Mesendoderm (in vitro differentiated cells): ENCODE measurements around the gene TNFRSF1B.

Source experiments
- DNase-seq: peaks from one replicate; pipeline ENCODE4 v3.0.0; 2013
- H2AK5ac ChIP-seq: 2 replicates; pipeline ENCODE4 v1.6.1; 2013; ENCODE audit warnings: low read length, inconsistent platforms
- H2BK120ac ChIP-seq: 2 replicates; pipeline ENCODE4 v1.6.1; 2013; ENCODE audit warnings: low read depth, mild to moderate bottlenecking, low read length, moderate library complexity, mixed read lengths
- H2BK15ac ChIP-seq: replicated peaks from 2 replicates; pipeline ENCODE4 v1.6.1; 2013; ENCODE audit warnings: low read depth, mild to moderate bottlenecking, moderate library complexity
- H2BK5ac ChIP-seq: 2 replicates; pipeline ENCODE4 v1.6.1; 2013; ENCODE audit warnings: low read length, inconsistent platforms
- H3K18ac ChIP-seq: 2 replicates; pipeline ENCODE4 v1.6.1; 2013; ENCODE audit warnings: mild to moderate bottlenecking, low read length, mixed read lengths
- H3K23ac ChIP-seq: one replicate; pipeline ENCODE4 v1.6.1; 2013; ENCODE audit warnings: low read length
- H3K27ac ChIP-seq: 2 replicates; pipeline ENCODE4 v1.5.1; 2013; ENCODE audit warnings: low read depth, mild to moderate bottlenecking, inconsistent platforms, low read length, moderate library complexity
- H3K27me3 ChIP-seq: 2 replicates; pipeline ENCODE4 v1.6.1; 2013; ENCODE audit warnings: low read length, control low read depth, mild to moderate bottlenecking, inconsistent platforms; ENCODE audit not compliant: insufficient read depth, poor library complexity
- H3K36me3 ChIP-seq: 2 replicates; pipeline ENCODE4 v1.6.1; 2013; ENCODE audit warnings: low read length, inconsistent platforms; ENCODE audit not compliant: control insufficient read depth, insufficient read depth
- H3K4ac ChIP-seq: one replicate; pipeline ENCODE4 v1.6.1; 2013; ENCODE audit warnings: low read depth, mild to moderate bottlenecking, low read length, moderate library complexity
- H3K4me1 ChIP-seq: 2 replicates; pipeline ENCODE4 v1.6.1; 2013; ENCODE audit warnings: low read depth, low read length, inconsistent platforms; ENCODE audit not compliant: control insufficient read depth
- H3K4me2 ChIP-seq: 2 replicates; pipeline ENCODE4 v1.6.1; 2013; ENCODE audit warnings: low read length
- H3K4me3 ChIP-seq: 2 replicates; pipeline ENCODE4 v1.5.1; 2013; ENCODE audit warnings: mild to moderate bottlenecking, low read length
- H3K56ac ChIP-seq: one replicate; pipeline ENCODE4 v1.6.1; 2013; ENCODE audit warnings: low read length
- H3K79me1 ChIP-seq: 2 replicates; pipeline ENCODE4 v1.6.1; 2013; ENCODE audit warnings: low read length, inconsistent platforms
- H3K79me2 ChIP-seq: 2 replicates; pipeline ENCODE4 v1.6.1; 2013; ENCODE audit warnings: mild to moderate bottlenecking, low read length; ENCODE audit not compliant: control insufficient read depth, insufficient read depth
- H3K9ac ChIP-seq: 2 replicates; pipeline ENCODE4 v1.6.1; 2013; ENCODE audit warnings: low read length, inconsistent platforms
- H4K5ac ChIP-seq: one replicate; pipeline ENCODE4 v1.6.1; 2013; ENCODE audit warnings: low read length
- H4K8ac ChIP-seq: one replicate; pipeline ENCODE4 v1.6.1; 2013; ENCODE audit warnings: low read depth, mild to moderate bottlenecking, control low read depth, low read length, moderate library complexity
- WGBS: extraction: QIAGEN DNeasy Blood & Tissue Kit; methylation state at CpG from one replicate; pipeline ENCODE4 v1.1.7; 2013; ENCODE audit warnings: low lambda C conversion rate, missing lambda C conversion rate; ENCODE audit not compliant: insufficient coverage; ENCODE audit errors: extremely low coverage; 5-methylcytosine and 5-hydroxymethylcytosine counted together

Gene TNFRSF1B

GRCh38 chr1:12144236-12144635, 22.6 kb upstream of the TNFRSF1B start:
- Histone ChIP-seq H3K9ac (no peak overlapping the region), H4K8ac (no peak overlapping the region), H3K4me3 (no peak overlapping the region), H2BK120ac (no peak overlapping the region), H2AK5ac (no peak overlapping the region), H3K36me3 (no peaks in the 10 kb centered on the region), H3K56ac (no peak overlapping the region), H3K4ac (no peak overlapping the region), H3K27me3 (no peaks in the 10 kb centered on the region), H3K23ac (no peak overlapping the region), H3K4me2 (no peak overlapping the region), H3K79me1 (no peaks in the 10 kb centered on the region), H2BK5ac (no peak overlapping the region), H3K27ac (no peak overlapping the region), H3K4me1 (no peaks in the 10 kb centered on the region), H3K79me2 (no peaks in the 10 kb centered on the region), H4K5ac (no peak overlapping the region), H2BK15ac (no peak overlapping the region), H3K18ac (no peak overlapping the region)
- no CpG with 5 or more reads among the region's 8 CpGs for WGBS
- DNase-seq: no peak

- H3K79me2 ChIP-seq: no peaks in the 10 kb centered on the region
- H3K4me1 ChIP-seq: no peaks in the 10 kb centered on the region
- H3K23ac ChIP-seq: no peak overlapping the region
- no peak overlapping the region for H3K27ac ChIP-seq
- no peaks in the 10 kb centered on the region for H3K36me3 ChIP-seq
- no CpG with 5 or more reads among the region's 4 CpGs for WGBS
- no peak overlapping the region for H3K4me3 ChIP-seq
- H3K4me2 ChIP-seq: no peak overlapping the region
- no peak overlapping the region for H4K8ac ChIP-seq
- no peak overlapping the region for H2BK15ac ChIP-seq
- H2BK5ac ChIP-seq: no peak overlapping the region
- no peak for DNase-seq
- H2BK120ac ChIP-seq: no peak overlapping the region
- no peak overlapping the region for H3K18ac ChIP-seq
- no peak overlapping the region for H3K9ac ChIP-seq
- H2AK5ac ChIP-seq: no peak overlapping the region
- H4K5ac ChIP-seq: no peak overlapping the region
- H3K27me3 ChIP-seq: no peaks in the 10 kb centered on the region
- H3K4ac ChIP-seq: no peak overlapping the region
- no peaks in the 10 kb centered on the region for H3K79me1 ChIP-seq
- no peak overlapping the region for H3K56ac ChIP-seq
Measured at GRCh38 chr1:12144969-12145368, 21.8 kb upstream of the TNFRSF1B start.

GRCh38 chr1:12145616-12146342, 21.0 kb upstream of the TNFRSF1B start:
- no peaks in the 10 kb centered on the region for H3K79me1 ChIP-seq
- no peak for DNase-seq
- H3K4me3 ChIP-seq: no peak overlapping the region
- H3K36me3 ChIP-seq: no peaks in the 10 kb centered on the region
- WGBS: no CpG with 5 or more reads among the region's 12 CpGs
- no peak overlapping the region for H3K56ac ChIP-seq
- no peaks in the 10 kb centered on the region for H3K27me3 ChIP-seq
- no peak overlapping the region for H2AK5ac ChIP-seq
- no peak overlapping the region for H3K9ac ChIP-seq
- H3K18ac ChIP-seq: no peak overlapping the region
- H2BK120ac ChIP-seq: no peak overlapping the region
- no peak overlapping the region for H3K27ac ChIP-seq
- no peaks in the 10 kb centered on the region for H3K4me1 ChIP-seq
- H4K5ac ChIP-seq: no peak overlapping the region
- no peak overlapping the region for H2BK15ac ChIP-seq
- no peak overlapping the region for H2BK5ac ChIP-seq
- H3K79me2 ChIP-seq: no peaks in the 10 kb centered on the region
- no peak overlapping the region for H3K4ac ChIP-seq
- no peak overlapping the region for H3K4me2 ChIP-seq
- H4K8ac ChIP-seq: no peak overlapping the region
- no peak overlapping the region for H3K23ac ChIP-seq

GRCh38 chr1:12146343-12147112, 20.3 kb upstream of the TNFRSF1B start:
- Histone ChIP-seq H3K4me3 (no peak overlapping the region), H2AK5ac (no peak overlapping the region), H3K79me2 (no peaks in the 10 kb centered on the region), H3K4ac (no peak overlapping the region), H2BK15ac (no peak overlapping the region), H3K4me2 (no peak overlapping the region), H3K27ac (no peak overlapping the region), H3K4me1 (no peaks in the 10 kb centered on the region), H2BK5ac (no peak overlapping the region), H3K18ac (no peak overlapping the region), H3K36me3 (no peaks in the 10 kb centered on the region), H3K27me3 (no peaks in the 10 kb centered on the region), H3K79me1 (no peaks in the 10 kb centered on the region), H4K5ac (no peak overlapping the region), H3K9ac (no peak overlapping the region), H3K23ac (no peak overlapping the region), H3K56ac (no peak overlapping the region), H4K8ac (no peak overlapping the region), H2BK120ac (no peak overlapping the region)
- no CpG with 5 or more reads among the region's 20 CpGs for WGBS
- no peak for DNase-seq

- Histone ChIP-seq H2AK5ac (no peak overlapping the region), H2BK15ac (no peak overlapping the region), H3K27ac (no peak overlapping the region), H4K8ac (no peak overlapping the region), H3K27me3 (no peaks in the 10 kb centered on the region), H3K56ac (no peak overlapping the region), H3K18ac (no peak overlapping the region), H4K5ac (no peak overlapping the region), H3K4me1 (no peaks in the 10 kb centered on the region), H3K23ac (no peak overlapping the region), H3K36me3 (no peaks in the 10 kb centered on the region), H3K4me2 (no peak overlapping the region), H3K79me2 (no peaks in the 10 kb centered on the region), H3K4ac (no peak overlapping the region), H2BK5ac (no peak overlapping the region), H3K9ac (no peak overlapping the region), H3K79me1 (no peaks in the 10 kb centered on the region), H3K4me3 (no peak overlapping the region), H2BK120ac (no peak overlapping the region)
- WGBS: no CpG with 5 or more reads among the region's 8 CpGs
- DNase-seq: no peak
Measured at GRCh38 chr1:12147201-12147701, 19.5 kb upstream of the TNFRSF1B start.
